Endothelial cell of umbilical vein (primary cell): ENCODE measurements around the gene VTI1A. TPM values are rescaled to one million over a fixed set of nuclear protein-coding genes. Genes with fewer than 3 reads are reported as not detected.

Experiments
- BruUV-seq: library from RNA; stranded (reverse); fragments of 400-500 nt; replicated peaks from 2 replicates; lab custom pipeline; 2021; lab: Mats Ljungman, UMichigan
- CTCF ChIA-PET: fragments of 300-600, 350-600 bp; sonication (Branson Sonifier 250); formaldehyde crosslinking; loops from one replicate; lab custom pipeline; 2021; ENCODE audit warnings: antibody characterized with exemption, inconsistent platforms; lab: Charles Lee
- POLR2A ChIA-PET: fragments of 300-600, 350-600 bp; sonication (Branson Sonifier 250); formaldehyde crosslinking; loops from one replicate; lab custom pipeline; 2021; ENCODE audit warnings: antibody characterized with exemption, inconsistent platforms; lab: Charles Lee
- DNase-seq: peaks from one replicate; pipeline ENCODE4 v3.0.0-alpha.2; 2011; ENCODE audit warnings: low read depth, low spot score
- FAIRE-seq: peaks from 2 replicates; lab custom pipeline; 2011; peaks lifted over from hg19 to GRCh38; lab: Jason Lieb, UNC
- H2AFZ ChIP-seq: 2 replicates; pipeline ENCODE4 v1.6.0; 2012; ENCODE audit warnings: low read depth, low read length, control low read depth, inconsistent platforms
- H3K27ac ChIP-seq: 2 replicates; pipeline ENCODE4 v1.5.1; 2011; ENCODE audit warnings: low read depth, mild to moderate bottlenecking, control low read depth, low read length, moderate library complexity; ENCODE audit not compliant: insufficient read depth
- H3K27me3 ChIP-seq, 2 experiments: 2 replicates each; pipeline versions ENCODE4 v1.6.0 to v1.6.1; 2011; ENCODE audit warnings: low read length in 2 of 2, mixed read lengths in 1 of 2; ENCODE audit not compliant: control insufficient read depth in 2 of 2, insufficient read depth in 2 of 2
- H3K36me3 ChIP-seq, 2 experiments: 2 replicates in 1 of 2; 3 replicates in 1 of 2; pipeline ENCODE4 v1.5.1; 2011; ENCODE audit warnings: low read length in 2 of 2, mild to moderate bottlenecking in 1 of 2, moderate library complexity in 1 of 2; ENCODE audit not compliant: control insufficient read depth in 2 of 2, insufficient read depth in 2 of 2; ENCODE audit errors: extremely low read depth in 1 of 2
- H3K4me1 ChIP-seq: 3 replicates; pipeline ENCODE4 v1.5.1; 2011; ENCODE audit warnings: mild to moderate bottlenecking, low read length; ENCODE audit not compliant: control insufficient read depth, insufficient read depth; ENCODE audit errors: extremely low read depth
- H3K4me2 ChIP-seq: 2 replicates; pipeline ENCODE4 v1.6.1; 2011; ENCODE audit warnings: low read length, control low read depth, mixed read lengths; ENCODE audit not compliant: insufficient read depth
- H3K4me3 ChIP-seq, 3 experiments: fragments of 200-600 bp in 1 of 3; sonication (generic), shearing (Covaris generic) in 1 of 3; replicated peaks in 1 of 3; 2 replicates each; pipeline ENCODE4 v1.5.1; 2011 to 2016; ENCODE audit warnings: control low read depth in 3 of 3, low read length in 3 of 3, mild to moderate bottlenecking in 2 of 3, inconsistent platforms in 1 of 3, low read depth in 1 of 3, moderate library complexity in 1 of 3; ENCODE audit not compliant: insufficient read depth in 1 of 3
- H3K79me2 ChIP-seq: 2 replicates; pipeline ENCODE4 v1.6.0; 2012; ENCODE audit warnings: low read length, inconsistent platforms; ENCODE audit not compliant: control insufficient read depth, insufficient read depth
- H3K9ac ChIP-seq: replicated peaks from 2 replicates; pipeline ENCODE3; 2011; ENCODE audit warnings: low read length, control low read depth; ENCODE audit not compliant: insufficient read depth; ENCODE audit errors: extremely low read depth
- H3K9me1 ChIP-seq: replicated peaks from 3 replicates; pipeline ENCODE4 v1.6.0; 2011; ENCODE audit warnings: mild to moderate bottlenecking, low read length; ENCODE audit not compliant: control insufficient read depth, insufficient read depth; ENCODE audit errors: extremely low read depth
- H3K9me3 ChIP-seq: replicated peaks from 2 replicates; pipeline ENCODE4 v1.5.1; 2012; ENCODE audit warnings: low read length, inconsistent platforms; ENCODE audit not compliant: control insufficient read depth, insufficient read depth
- H4K20me1 ChIP-seq: replicated peaks from 2 replicates; pipeline ENCODE3; 2011; ENCODE audit warnings: mild to moderate bottlenecking, low read length; ENCODE audit not compliant: control insufficient read depth, insufficient read depth; ENCODE audit errors: extremely low read depth
- EZH2 ChIP-seq: IDR thresholded peaks from 2 replicates; pipeline ENCODE4 v1.6.1; 2012; ENCODE audit warnings: borderline replicate concordance, low read depth, mild to moderate bottlenecking, moderate library complexity, low read length, inconsistent platforms; ENCODE audit not compliant: severe bottlenecking
- FOS ChIP-seq: IDR thresholded peaks from 2 replicates; pipeline ENCODE4 v1.6.1; 2011; ENCODE audit warnings: mild to moderate bottlenecking, low read length, moderate library complexity, borderline replicate concordance; ENCODE audit not compliant: insufficient read depth
- GATA2 ChIP-seq: IDR thresholded peaks from 2 replicates; pipeline ENCODE4 v1.7.0; 2011; ENCODE audit warnings: low read depth, mild to moderate bottlenecking, moderate library complexity, mixed read lengths, low read length; ENCODE audit not compliant: insufficient read length, insufficient read depth
- JUN ChIP-seq: IDR thresholded peaks from 2 replicates; pipeline ENCODE4 v1.6.1; 2011; ENCODE audit warnings: borderline replicate concordance, low read depth; ENCODE audit not compliant: insufficient read length, insufficient read depth
- MYC ChIP-seq: IDR thresholded peaks from one replicate; pipeline ENCODE4 v1.6.1; 2011; ENCODE audit warnings: mild to moderate bottlenecking, low read depth, low read length
- POLR2A ChIP-seq: IDR thresholded peaks from 2 replicates; pipeline ENCODE4 v1.6.1; 2012; ENCODE audit warnings: low read depth, mild to moderate bottlenecking, control low read depth, low read length
- POLR2AphosphoS5 ChIP-seq: IDR thresholded peaks from 2 replicates; pipeline ENCODE4 v1.6.1; 2012; ENCODE audit warnings: low read depth, mild to moderate bottlenecking, control low read depth, low read length, moderate library complexity; ENCODE audit not compliant: insufficient read depth
- dilution Hi-C: fragments of 300-500 bp; cut with MboI; formaldehyde crosslinking; loops from one replicate; pipeline ENCODE4 v1.15.0; 2019; ENCODE audit warnings: low sequenced_read_pairs; ENCODE audit not compliant: extremely low pct_ligation_motif_present
- intact Hi-C: fragments of 100-400 bp; cut with micrococcal nuclease; formaldehyde crosslinking; loops from one replicate; pipeline ENCODE4 v1.10.0; 2022
- polyA plus RNA-seq, 4 experiments: library from polyadenylated mRNA; depleted of rRNA in 3 of 4; stranded (reverse) in 3 of 4; unstranded in 1 of 4; fragments of >200 nt; gene quantifications; 2 replicates each; pipeline versions ENCODE4 v1.2.1 to v1.2.3, GENCODE V29; 2011 to 2012; ENCODE audit warnings: missing spikeins in 1 of 4
- total RNA-seq: library from RNA; stranded (reverse); gene quantifications from 2 replicates; pipeline ENCODE4 v1.2.3, GENCODE V29; 2021
- TF ChIP-seq, protein P1 (sequence below), 2 donors: IDR thresholded peaks; 1 replicate in 1 of 2; 2 replicates in 1 of 2; pipeline ENCODE4 v1.5.1; 2011; ENCODE audit warnings: low read length in 2 of 2, mild to moderate bottlenecking in 2 of 2, moderate library complexity in 2 of 2, control low read depth in 1 of 2, inconsistent platforms in 1 of 2, low read depth in 1 of 2; ENCODE audit not compliant: insufficient read depth in 1 of 2; ENCODE audit errors: extremely low read depth in 1 of 2
- TF ChIP-seq, protein P2 (sequence below): IDR thresholded peaks from 2 replicates; pipeline ENCODE4 v1.6.1; 2011; ENCODE audit not compliant: insufficient read depth, insufficient read length

VTI1A gene
- total and polyA plus RNA-seq, 2 donors (not counting 3 experiments of a cell fraction or from before 2014, with no cell fraction given), result 10.8 to 35.6 TPM

DNA sequence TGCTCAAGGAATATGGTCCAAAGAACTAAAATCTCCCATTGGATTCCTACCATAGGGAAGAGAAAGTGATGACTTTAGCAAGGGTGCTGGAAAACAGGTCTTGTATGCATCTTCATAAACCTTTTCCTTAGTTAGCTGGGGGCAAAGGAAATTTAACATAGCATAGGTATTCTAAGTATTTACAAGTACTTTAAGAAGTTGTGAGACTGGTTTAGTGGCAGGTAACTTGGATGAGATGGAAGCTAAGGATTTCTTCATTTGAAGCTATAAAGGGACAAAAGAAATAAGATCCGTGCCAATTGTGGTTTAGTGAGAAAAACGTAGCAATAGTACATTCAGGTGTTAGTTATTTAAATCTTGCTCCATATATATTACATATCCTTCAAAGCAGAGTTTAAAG is 319.6 kb downstream of the VTI1A start:
- Histone ChIP-seq H3K9me1 (peaks cover 3% of the 10 kb centered on the region), H3K27me3 (no peaks in the 10 kb centered on the region), H3K4me1 (no peaks in the 10 kb centered on the region), H3K4me2 (no peak overlapping the region), H3K9me3 (no peaks in the 10 kb centered on the region), H3K79me2 (no peaks in the 10 kb centered on the region), H4K20me1 (no peaks in the 10 kb centered on the region), H3K4me3 (no peak overlapping the region), H2AFZ (no peak overlapping the region), H3K36me3 (no peaks in the 10 kb centered on the region), H3K27ac (no peak overlapping the region), H3K9ac (no peak overlapping the region)
- no peak for TF ChIP-seq POLR2A
- dilution Hi-C loops, result no loop called here
- intact Hi-C loops, result no loop called here
- no TSS peak for BruUV-seq
- no peak for DNase-seq
- ChIA-PET CTCF (interaction anchor here (0.8 to 2.0 kb wide), 3 partner anchors 9 to 17 kb away, joined by 3 to 6 read pairs (median 4); no protein-coding TSS in a partner anchor), POLR2A (no interaction called here)
- no peak for FAIRE-seq

DNA sequence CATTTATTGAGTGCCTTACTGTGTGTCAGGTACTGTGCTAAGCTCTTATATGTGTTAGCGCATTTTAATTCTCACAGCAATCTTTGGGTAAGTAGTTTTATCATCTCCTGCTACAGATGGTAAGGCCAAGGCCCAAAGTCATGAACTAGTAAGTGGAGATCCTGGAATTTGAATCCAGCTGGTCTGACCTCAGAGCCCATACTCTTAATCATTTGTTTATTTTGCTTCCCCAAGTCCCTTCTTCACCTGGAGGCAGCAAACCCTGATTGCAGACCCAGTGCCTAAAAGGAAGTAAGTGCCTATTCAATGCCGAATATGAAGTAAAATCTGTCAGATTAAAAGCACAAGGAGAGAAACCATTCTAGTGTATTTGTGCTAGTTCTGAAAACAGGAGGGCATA is 320.1 kb downstream of the VTI1A start:
- Histone ChIP-seq H3K4me3 (no peak overlapping the region), H3K9ac (no peak overlapping the region), H3K4me1 (no peaks in the 10 kb centered on the region), H3K9me3 (no peaks in the 10 kb centered on the region), H3K27me3 (no peaks in the 10 kb centered on the region), H3K79me2 (no peaks in the 10 kb centered on the region), H2AFZ (no peak overlapping the region), H3K9me1 (peaks cover 3% of the 10 kb centered on the region), H3K4me2 (no peak overlapping the region), H3K27ac (no peak overlapping the region), H3K36me3 (no peaks in the 10 kb centered on the region), H4K20me1 (no peaks in the 10 kb centered on the region)
- BruUV-seq, result no TSS peak
- FAIRE-seq (no peak), DNase-seq (no peak)
- TF ChIP-seq POLR2AphosphoS5, result no peak
- TF ChIP-seq, protein P1, sequence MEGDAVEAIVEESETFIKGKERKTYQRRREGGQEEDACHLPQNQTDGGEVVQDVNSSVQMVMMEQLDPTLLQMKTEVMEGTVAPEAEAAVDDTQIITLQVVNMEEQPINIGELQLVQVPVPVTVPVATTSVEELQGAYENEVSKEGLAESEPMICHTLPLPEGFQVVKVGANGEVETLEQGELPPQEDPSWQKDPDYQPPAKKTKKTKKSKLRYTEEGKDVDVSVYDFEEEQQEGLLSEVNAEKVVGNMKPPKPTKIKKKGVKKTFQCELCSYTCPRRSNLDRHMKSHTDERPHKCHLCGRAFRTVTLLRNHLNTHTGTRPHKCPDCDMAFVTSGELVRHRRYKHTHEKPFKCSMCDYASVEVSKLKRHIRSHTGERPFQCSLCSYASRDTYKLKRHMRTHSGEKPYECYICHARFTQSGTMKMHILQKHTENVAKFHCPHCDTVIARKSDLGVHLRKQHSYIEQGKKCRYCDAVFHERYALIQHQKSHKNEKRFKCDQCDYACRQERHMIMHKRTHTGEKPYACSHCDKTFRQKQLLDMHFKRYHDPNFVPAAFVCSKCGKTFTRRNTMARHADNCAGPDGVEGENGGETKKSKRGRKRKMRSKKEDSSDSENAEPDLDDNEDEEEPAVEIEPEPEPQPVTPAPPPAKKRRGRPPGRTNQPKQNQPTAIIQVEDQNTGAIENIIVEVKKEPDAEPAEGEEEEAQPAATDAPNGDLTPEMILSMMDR (IDR thresholded peaks at IDR 0.05; ENCODE audit: extremely low read depth in 1 of 2, insufficient read depth in 1 of 2, low read depth in 1 of 2, low read length in 2 of 2), result no peak
- TF ChIP-seq, protein P2, sequence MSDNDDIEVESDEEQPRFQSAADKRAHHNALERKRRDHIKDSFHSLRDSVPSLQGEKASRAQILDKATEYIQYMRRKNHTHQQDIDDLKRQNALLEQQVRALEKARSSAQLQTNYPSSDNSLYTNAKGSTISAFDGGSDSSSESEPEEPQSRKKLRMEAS, result no peak
- no peak for TF ChIP-seq FOS
- TF ChIP-seq EZH2, result no peak
- TF ChIP-seq POLR2A, result no peak
- TF ChIP-seq MYC, result no peak
- TF ChIP-seq JUN, result no peak
- no peak for TF ChIP-seq GATA2
- POLR2A ChIA-PET, result no interaction called here
- intact Hi-C loops (no loop called here), dilution Hi-C loops (no loop called here)
- CTCF ChIA-PET, result interaction anchor here (0.8 to 2.0 kb wide), 2 partner anchors 11 to 17 kb away, joined by 3 to 6 read pairs; no protein-coding TSS in a partner anchor
